NB4 (cell line): ENCODE measurements around the gene NUDT2.
"Not testable (repeated sequence)": the region's sequence is repeated elsewhere in the genome, so short reads cannot be mapped to it uniquely, and the experiment has no call there.

Experiments used
- DNase-seq: peaks from one replicate; pipeline ENCODE4 v3.0.0; 2010; ENCODE audit warnings: low read depth
- H3K4me3 ChIP-seq: one replicate; pipeline ENCODE4 v1.5.1; 2011; ENCODE audit warnings: mild to moderate bottlenecking, low read depth, low read length, moderate library complexity
- CTCF ChIP-seq: IDR thresholded peaks from one replicate; pipeline ENCODE4 v1.5.1; 2012; ENCODE audit warnings: low read depth, low read length
- MAX ChIP-seq: IDR thresholded peaks from 2 replicates; pipeline ENCODE4 v1.6.1; 2011; ENCODE audit warnings: low read depth, low read length
- MYC ChIP-seq: IDR thresholded peaks from 2 replicates; pipeline ENCODE4 v1.6.1; 2011; ENCODE audit warnings: low read depth, low read length
- POLR2A ChIP-seq: IDR thresholded peaks from 2 replicates; pipeline ENCODE4 v1.6.1; 2011; ENCODE audit warnings: mild to moderate bottlenecking; ENCODE audit not compliant: insufficient read length; ENCODE audit errors: extremely low read depth

The NUDT2 gene

GRCh38 chr9:34333836-34334235 lies 4.5 kb downstream of the NUDT2 start:
- DNase-seq: no peak
- TF ChIP-seq CTCF: no peak
- no peak for TF ChIP-seq MAX
- no peak for TF ChIP-seq MYC
- no peak for TF ChIP-seq POLR2A
- H3K4me3 ChIP-seq: no peak overlapping the region

GRCh38 chr9:34334337-34334824 lies 5.0 kb downstream of the NUDT2 start:
- TF ChIP-seq MAX (no peak), CTCF (no peak), POLR2A (no peak), MYC (no peak)
- no peak for DNase-seq
- no peak overlapping the region for H3K4me3 ChIP-seq

GRCh38 chr9:34334916-34335315 lies 5.5 kb downstream of the NUDT2 start:
- H3K4me3 ChIP-seq: no peak overlapping the region
- no peak for DNase-seq
- TF ChIP-seq MYC: no peak
- no peak for TF ChIP-seq CTCF
- TF ChIP-seq MAX: no peak
- no peak for TF ChIP-seq POLR2A

- no peak for TF ChIP-seq POLR2A
- TF ChIP-seq CTCF: no peak
- TF ChIP-seq MAX: no peak
- TF ChIP-seq MYC: no peak
- no peak overlapping the region for H3K4me3 ChIP-seq
- no peak for DNase-seq
Measured at GRCh38 chr9:34335376-34335775, 6.0 kb downstream of the NUDT2 start.

GRCh38 chr9:34337403-34337802 lies 8.0 kb downstream of the NUDT2 start:
- no peak overlapping the region for H3K4me3 ChIP-seq
- TF ChIP-seq CTCF (no peak), POLR2A (no peak), MAX (no peak), MYC (no peak)
- peak; percentile 34 for DNase-seq

GRCh38 chr9:34338079-34338478 lies 8.7 kb downstream of the NUDT2 start:
- not testable (repeated sequence) for DNase-seq, H3K4me3 ChIP-seq
